IMR-90 (cell line): Measurements from ENCODE around the gene IL4R. TPM values are rescaled to one million over a fixed set of nuclear protein-coding genes. Genes with fewer than 3 reads are reported as not detected.

ENCODE experiments used
- ATAC-seq: fragments of 200-7000 bp; cut with Tn5 transposase; 2 replicates; pipeline ENCODE4 v1.9.1; 2020; ENCODE audit warnings: low read depth, mild to moderate bottlenecking, moderate library complexity
- BruUV-seq: library from RNA; stranded (reverse); fragments of 400-500 nt; replicated peaks from 2 replicates; lab custom pipeline; 2021; lab: Mats Ljungman, UMichigan
- CTCF ChIA-PET: fragments of 300-600 bp; formaldehyde crosslinking; extraction: SDS; loops from one replicate; lab custom pipeline; 2021; ENCODE audit warnings: antibody characterized with exemption; lab: Yijun Ruan, JAX
- POLR2A ChIA-PET: fragments of 300-600 bp; sonication (Branson Sonifier 250); formaldehyde crosslinking; loops from one replicate; lab custom pipeline; 2022; ENCODE audit warnings: antibody characterized with exemption; ENCODE audit not compliant: unreplicated experiment; lab: Charles Lee
- DNase-seq: peaks from one replicate; pipeline ENCODE4 v3.0.0; 2013
- H2AFZ ChIP-seq: replicated peaks from 2 replicates; pipeline ENCODE3; 2013; ENCODE audit warnings: low read length, mild to moderate bottlenecking; ENCODE audit not compliant: poor library complexity
- H2AK5ac ChIP-seq: 2 replicates; pipeline ENCODE4 v1.6.1; 2013; ENCODE audit warnings: low read depth, low read length, inconsistent platforms
- H2AK9ac ChIP-seq: replicated peaks from 2 replicates; pipeline ENCODE3; 2013; ENCODE audit warnings: mild to moderate bottlenecking, low read depth, low read length, moderate library complexity; ENCODE audit not compliant: poor library complexity
- H2BK120ac ChIP-seq: 2 replicates; pipeline ENCODE4 v1.6.1; 2013; ENCODE audit warnings: low read depth, low read length, inconsistent platforms
- H2BK15ac ChIP-seq: 3 replicates; pipeline ENCODE4 v1.6.1; 2013; ENCODE audit warnings: low read depth, low read length, inconsistent platforms
- H2BK20ac ChIP-seq: 2 replicates; pipeline ENCODE4 v1.6.1; 2013; ENCODE audit warnings: low read depth, mild to moderate bottlenecking, inconsistent platforms, low read length, moderate library complexity
- H2BK5ac ChIP-seq: 2 replicates; pipeline ENCODE4 v1.6.1; 2013; ENCODE audit warnings: mild to moderate bottlenecking, low read depth, low read length, inconsistent platforms; ENCODE audit not compliant: poor library complexity, severe bottlenecking
- H3K14ac ChIP-seq: replicated peaks from 2 replicates; pipeline ENCODE4 v1.6.1; 2013; ENCODE audit warnings: low read depth, low read length, inconsistent platforms
- H3K18ac ChIP-seq: 2 replicates; pipeline ENCODE4 v1.6.1; 2013; ENCODE audit warnings: low read depth, low read length, control low read depth
- H3K23ac ChIP-seq: 2 replicates; pipeline ENCODE4 v1.6.1; 2013; ENCODE audit warnings: low read depth, low read length, inconsistent platforms
- H3K27ac ChIP-seq: 2 replicates; pipeline ENCODE4 v1.5.1; 2013; ENCODE audit warnings: mild to moderate bottlenecking, control low read depth, low read length; ENCODE audit not compliant: insufficient read depth
- H3K27me3 ChIP-seq: 2 replicates; pipeline ENCODE4 v1.6.1; 2013; ENCODE audit warnings: low read length; ENCODE audit not compliant: control insufficient read depth, insufficient read depth
- H3K36me3 ChIP-seq: 2 replicates; pipeline ENCODE4 v1.6.1; 2013; ENCODE audit warnings: low read length, mixed read lengths; ENCODE audit not compliant: control insufficient read depth, insufficient read depth
- H3K4ac ChIP-seq: 2 replicates; pipeline ENCODE4 v1.6.1; 2013; ENCODE audit warnings: low read depth, low read length, inconsistent platforms
- H3K4me1 ChIP-seq: 2 replicates; pipeline ENCODE4 v1.6.1; 2013; ENCODE audit warnings: low read length, mixed read lengths; ENCODE audit not compliant: control insufficient read depth, insufficient read depth
- H3K4me2 ChIP-seq: 2 replicates; pipeline ENCODE4 v1.6.1; 2013; ENCODE audit warnings: low read depth, mild to moderate bottlenecking, control low read depth, low read length, moderate library complexity
- H3K4me3 ChIP-seq: 2 replicates; pipeline ENCODE4 v1.5.1; 2013; ENCODE audit warnings: low read depth, mild to moderate bottlenecking, control low read depth, low read length, moderate library complexity; ENCODE audit not compliant: insufficient read depth
- H3K56ac ChIP-seq: 2 replicates; pipeline ENCODE4 v1.6.1; 2013; ENCODE audit warnings: low read length, inconsistent platforms; ENCODE audit not compliant: insufficient read depth; ENCODE audit errors: extremely low read depth
- H3K79me1 ChIP-seq, 2 experiments: 2 replicates each; pipeline ENCODE4 v1.6.1; 2013; ENCODE audit warnings: low read length in 2 of 2, inconsistent platforms in 1 of 2, low read depth in 1 of 2
- H3K9ac ChIP-seq: 2 replicates; pipeline ENCODE4 v1.6.1; 2013; ENCODE audit warnings: low read depth, low read length, control low read depth
- H3K9me1 ChIP-seq: 2 replicates; pipeline ENCODE4 v1.6.1; 2013; ENCODE audit warnings: low read length, inconsistent platforms; ENCODE audit not compliant: insufficient read depth
- H3K9me3 ChIP-seq: 2 replicates; pipeline ENCODE4 v1.6.1; 2013; ENCODE audit warnings: low read length; ENCODE audit not compliant: control insufficient read depth, insufficient read depth
- H4K20me1 ChIP-seq: 2 replicates; pipeline ENCODE4 v1.6.1; 2013; ENCODE audit warnings: low read length, inconsistent platforms; ENCODE audit not compliant: insufficient read depth
- H4K5ac ChIP-seq: 2 replicates; pipeline ENCODE4 v1.6.1; 2013; ENCODE audit warnings: mild to moderate bottlenecking, low read depth, low read length, control low read depth
- H4K8ac ChIP-seq, 2 experiments: 2 replicates each; pipeline ENCODE4 v1.6.1; 2013; ENCODE audit warnings: low read depth in 2 of 2, low read length in 2 of 2, control low read depth in 1 of 2, inconsistent platforms in 1 of 2
- H4K91ac ChIP-seq: 2 replicates; pipeline ENCODE4 v1.6.1; 2013; ENCODE audit warnings: low read depth, low read length, inconsistent platforms; ENCODE audit not compliant: insufficient read depth
- BHLHE40 ChIP-seq: fragments of 150-350 bp; IDR thresholded peaks from 2 replicates; pipeline ENCODE4 v1.6.1; 2016; ENCODE audit warnings: mild to moderate bottlenecking, low read depth, low read length
- FOS ChIP-seq: fragments of 150-350 bp; IDR thresholded peaks from 2 replicates; pipeline ENCODE4 v1.6.1; 2016; ENCODE audit warnings: low read depth, low read length
- dilution Hi-C: fragments of 300-500 bp; cut with HindIII; formaldehyde crosslinking; loops from one replicate; pipeline ENCODE4 v1.14.3; 2018; ENCODE audit warnings: low sequenced_read_pairs; ENCODE audit not compliant: unreplicated experiment
- in situ Hi-C: fragments of 300-500 bp; cut with MboI; formaldehyde crosslinking; loops from 3 replicates; pipeline ENCODE4 v1.14.3; 2019; ENCODE audit warnings: low sequenced_read_pairs, inconsistent platforms, mixed read lengths
- intact Hi-C: fragments of 100-400 bp; cut with micrococcal nuclease; formaldehyde crosslinking; loops from 2 replicates; pipeline ENCODE4 v1.10.0; 2022
- polyA plus RNA-seq, 3 experiments: library from polyadenylated mRNA; depleted of rRNA; stranded (reverse); fragments of >200 nt; gene quantifications; 2 replicates each; pipeline ENCODE4 v1.2.3, GENCODE V29; 2012; ENCODE audit warnings: low replicate concordance in 1 of 3
- total RNA-seq: library from RNA; depleted of rRNA; stranded (reverse); fragments of >200 nt; gene quantifications from 2 replicates; pipeline ENCODE4 v1.2.3, GENCODE V29; 2012
- TF ChIP-seq, protein P1 (sequence below): fragments of 150-350 bp; IDR thresholded peaks from 2 replicates; pipeline ENCODE4 v1.6.1; 2017; ENCODE audit warnings: mild to moderate bottlenecking, antibody characterized with exemption, low read length, low read depth

Gene IL4R
- total and polyA plus RNA-seq, 2 of the 4 experiments (the other 2 are of a cell fraction) = 6.3 to 18.7 TPM

DNA sequence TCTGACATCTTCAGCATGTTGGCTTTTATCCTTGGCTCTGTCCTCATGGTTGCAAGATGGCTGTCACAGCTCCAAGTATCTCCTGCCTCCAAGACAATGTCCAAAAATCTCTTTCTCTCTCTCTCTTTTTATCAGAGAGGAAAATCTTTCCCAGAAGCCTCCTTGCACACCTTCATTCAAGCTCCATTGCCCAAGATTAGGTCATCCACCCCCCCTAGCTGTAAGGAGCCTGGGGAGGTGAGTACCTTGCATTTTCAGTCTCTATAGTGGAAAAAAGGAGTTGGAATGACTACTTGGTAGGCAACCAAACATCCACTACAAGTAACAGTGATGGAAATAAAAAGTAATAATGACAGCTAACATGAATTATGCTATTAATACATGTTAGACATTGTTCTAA, 23.2 kb upstream of the IL4R start:
- Histone ChIP-seq H2BK15ac (no peak overlapping the region), H2BK20ac (no peak overlapping the region; the same call in 1 of the 2 replicates), H3K27me3 (no peaks in the 10 kb centered on the region), H2BK5ac (no peak overlapping the region), H3K4me3 (no peak overlapping the region), H3K4me2 (no peak overlapping the region), H3K56ac (no peak overlapping the region), H3K18ac (no peak overlapping the region), H2AK5ac (0 out of 2 replicates have a peak overlapping the region, but pooled peaks have one; percentile 9), H3K27ac (no peak overlapping the region), H2AFZ (no peak overlapping the region), H3K9ac (no peak overlapping the region), H3K9me3 (no peaks in the 10 kb centered on the region), H2AK9ac (no peak overlapping the region), H3K14ac (0 out of 2 replicates have a peak overlapping the region, but pooled peaks have one; percentile 24), H4K20me1 (no peaks in the 10 kb centered on the region), H4K5ac (no peak overlapping the region), H3K23ac (no peak overlapping the region), H4K91ac (no peak overlapping the region; the same call in 1 of the 2 replicates), H3K79me1 (peaks cover 0 to 10% of the 10 kb centered on the region in 2 experiments; a peak in 1 of 4 replicates), H4K8ac (no peak overlapping the region), H3K36me3 (no peaks in the 10 kb centered on the region), H3K9me1 (peaks cover 25% of the 10 kb centered on the region), H2BK120ac (no peak overlapping the region), H3K4ac (no peak overlapping the region), H3K4me1 (peaks cover 13% of the 10 kb centered on the region)
- dilution Hi-C loops = no loop called here
- POLR2A ChIA-PET = no interaction called here
- TF ChIP-seq BHLHE40 = no peak
- TF ChIP-seq FOS = no peak
- TF ChIP-seq, protein P1, sequence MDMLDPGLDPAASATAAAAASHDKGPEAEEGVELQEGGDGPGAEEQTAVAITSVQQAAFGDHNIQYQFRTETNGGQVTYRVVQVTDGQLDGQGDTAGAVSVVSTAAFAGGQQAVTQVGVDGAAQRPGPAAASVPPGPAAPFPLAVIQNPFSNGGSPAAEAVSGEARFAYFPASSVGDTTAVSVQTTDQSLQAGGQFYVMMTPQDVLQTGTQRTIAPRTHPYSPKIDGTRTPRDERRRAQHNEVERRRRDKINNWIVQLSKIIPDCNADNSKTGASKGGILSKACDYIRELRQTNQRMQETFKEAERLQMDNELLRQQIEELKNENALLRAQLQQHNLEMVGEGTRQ = no peak
- no peak for DNase-seq
- ATAC-seq = no peak
- in situ Hi-C loops = no loop called here
- intact Hi-C loops = no loop called here
- BruUV-seq = no TSS peak
- CTCF ChIA-PET = no interaction called here
